ENCODE data around the gene HPCAL1.
A peak's percentile ranks its signal among the peaks of the same experiment; 100 is the strongest.

The HPCAL1 gene

DNA sequence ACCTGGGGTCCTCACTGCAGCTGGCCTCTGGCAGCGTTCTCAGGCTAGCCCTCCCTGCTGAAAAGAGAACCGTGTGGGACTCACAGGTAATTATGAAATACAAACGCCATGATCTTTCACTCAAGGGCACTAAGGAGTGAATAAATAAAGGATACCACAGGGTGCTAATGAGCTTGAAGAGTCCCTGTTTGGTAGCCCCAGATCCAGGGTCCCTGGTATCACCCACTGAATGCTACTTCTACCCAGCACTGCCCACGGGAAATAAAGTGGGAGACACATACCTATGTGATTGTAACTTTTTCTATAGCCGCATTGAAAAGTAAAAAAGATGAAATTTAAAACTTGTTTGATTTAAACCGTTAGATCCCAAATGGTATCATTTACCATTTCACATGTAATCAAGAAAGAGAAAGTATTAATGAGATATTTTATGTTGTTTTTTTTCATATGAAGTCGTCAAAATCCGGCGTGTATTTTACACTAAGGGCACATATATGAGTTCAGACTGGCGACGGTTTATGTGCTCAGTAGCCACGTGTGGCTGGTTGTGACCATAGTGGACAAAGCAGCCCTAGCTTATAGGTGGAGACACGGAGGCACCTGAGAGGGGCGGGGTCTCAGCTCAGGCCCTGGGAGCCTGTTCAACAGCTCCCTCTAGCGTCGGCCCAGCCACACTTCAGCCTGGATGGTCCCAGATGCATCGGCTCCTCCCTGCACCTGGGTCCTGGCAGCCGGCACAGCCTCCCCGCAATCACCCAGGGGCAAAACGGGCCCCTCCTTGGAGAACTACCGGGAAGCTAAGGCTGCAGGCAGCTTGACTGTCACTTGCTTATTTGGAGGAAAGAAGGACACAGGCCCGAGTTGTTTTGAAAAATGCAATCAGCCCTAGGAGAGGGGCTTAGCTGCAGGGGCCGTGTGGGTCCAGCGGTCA lies 106.2 kb downstream of the HPCAL1 start:
- DNase-seq = peak; percentile 57

DNA sequence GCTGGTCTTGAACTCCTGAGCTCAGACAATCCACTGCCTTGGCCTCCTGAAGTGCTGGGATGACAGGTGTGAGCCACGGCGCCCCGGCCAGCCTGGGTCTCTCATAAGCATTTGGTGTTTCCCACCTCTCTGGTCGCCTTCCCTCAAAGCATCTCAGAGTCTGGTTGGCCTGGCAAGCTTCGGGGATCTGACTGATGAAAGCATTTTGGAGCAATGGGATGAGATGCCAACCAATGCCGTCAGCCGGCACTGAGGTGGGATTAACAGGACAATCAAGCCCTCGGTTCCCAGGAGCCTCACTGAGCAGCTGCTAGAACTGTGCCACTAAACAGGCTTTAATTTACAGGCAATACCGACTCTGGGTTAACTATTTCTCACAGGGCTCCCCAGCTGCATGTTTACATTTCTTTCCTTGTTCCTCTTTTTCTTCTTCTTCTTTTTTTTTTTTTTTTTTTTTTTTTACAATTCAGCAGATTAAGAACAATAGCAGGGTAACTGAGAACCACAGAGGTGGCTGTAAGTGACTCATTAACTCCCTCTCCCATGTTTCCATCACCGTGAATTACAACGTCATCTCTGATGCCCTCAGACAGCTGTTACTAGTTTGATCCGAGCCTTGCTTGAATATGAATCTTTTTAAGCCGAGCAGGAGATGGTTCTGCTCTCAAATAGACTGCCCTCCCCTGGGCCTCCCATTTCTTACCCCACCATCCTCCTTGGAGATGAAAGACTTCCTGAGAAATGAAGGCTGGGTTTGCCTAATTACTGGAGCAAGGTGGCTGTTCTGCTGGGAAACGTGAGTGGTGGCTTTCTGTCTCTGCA lies 107.5 kb downstream of the HPCAL1 start:
- DNase-seq = no peak

DNA sequence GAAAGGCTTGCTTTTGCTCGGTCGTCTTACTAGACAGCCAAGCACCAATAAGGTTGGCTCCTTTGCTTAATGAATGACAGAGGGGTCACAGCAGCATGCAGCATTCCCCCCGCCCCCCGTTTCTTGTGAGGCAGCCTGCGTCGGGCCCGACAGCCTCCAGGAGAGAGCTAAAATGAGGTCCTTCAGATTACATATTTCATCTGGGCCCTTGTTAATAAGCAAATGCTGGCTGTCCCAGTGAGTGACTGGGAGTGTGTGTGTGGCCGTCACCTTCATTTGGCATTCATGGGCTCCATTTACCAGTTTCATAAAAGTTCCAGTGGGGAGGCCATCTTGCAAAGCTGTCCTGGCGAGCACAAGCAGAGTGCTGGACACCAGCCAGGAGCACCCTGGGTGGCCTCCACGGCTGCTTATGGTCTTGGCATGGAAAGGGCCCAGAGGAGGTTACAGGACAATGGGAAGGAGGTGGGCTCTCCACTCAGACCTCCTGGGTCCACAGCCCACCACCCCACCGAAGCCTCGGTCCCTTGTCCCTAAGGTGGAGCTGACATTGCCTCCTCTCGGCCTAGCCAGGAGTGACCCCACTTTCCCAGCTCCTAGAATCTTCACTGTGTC lies 108.2 kb downstream of the HPCAL1 start:
- DNase-seq = peak; percentile 22

DNA sequence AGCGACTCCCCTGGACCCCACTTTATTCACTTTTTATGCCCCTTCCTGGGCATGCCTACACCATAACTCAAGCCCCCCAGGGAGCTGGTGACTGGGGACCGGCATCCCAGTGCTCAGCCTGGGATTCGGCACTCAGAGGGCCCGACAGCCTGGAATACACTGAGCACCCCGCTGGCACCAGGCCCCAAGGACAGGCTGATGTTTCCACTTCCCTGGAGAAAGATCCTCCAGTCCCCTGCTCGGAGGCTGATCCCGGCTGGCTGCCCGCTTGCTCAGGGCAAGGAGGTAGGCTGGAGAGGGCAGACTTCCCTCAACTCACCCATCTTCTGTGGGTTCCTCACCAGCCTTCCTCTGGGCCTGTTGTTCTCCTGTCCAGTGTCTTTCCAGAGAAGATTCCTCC lies 108.9 kb downstream of the HPCAL1 start:
- no peak for DNase-seq

DNA sequence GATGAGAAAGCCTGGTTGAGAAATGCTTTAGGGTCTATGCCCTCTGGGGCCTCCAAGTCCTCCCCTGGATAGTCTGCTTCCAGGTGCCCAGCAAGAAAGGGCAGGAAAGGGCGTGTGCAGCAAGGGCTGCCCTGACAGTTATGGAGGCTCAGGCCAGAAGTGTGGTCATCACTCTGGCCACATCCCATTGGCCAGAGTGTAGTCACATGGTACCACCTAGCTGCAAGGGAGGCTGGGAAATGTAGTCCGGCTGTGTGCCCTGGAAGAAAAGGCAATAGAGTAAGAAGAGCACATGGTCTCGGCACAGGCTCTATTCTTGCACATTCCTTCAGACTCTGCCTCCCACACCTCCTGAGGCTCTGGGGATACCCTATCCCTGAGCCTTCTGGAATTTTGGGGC lies 109.7 kb downstream of the HPCAL1 start:
- peak; percentile 63 for DNase-seq

DNA sequence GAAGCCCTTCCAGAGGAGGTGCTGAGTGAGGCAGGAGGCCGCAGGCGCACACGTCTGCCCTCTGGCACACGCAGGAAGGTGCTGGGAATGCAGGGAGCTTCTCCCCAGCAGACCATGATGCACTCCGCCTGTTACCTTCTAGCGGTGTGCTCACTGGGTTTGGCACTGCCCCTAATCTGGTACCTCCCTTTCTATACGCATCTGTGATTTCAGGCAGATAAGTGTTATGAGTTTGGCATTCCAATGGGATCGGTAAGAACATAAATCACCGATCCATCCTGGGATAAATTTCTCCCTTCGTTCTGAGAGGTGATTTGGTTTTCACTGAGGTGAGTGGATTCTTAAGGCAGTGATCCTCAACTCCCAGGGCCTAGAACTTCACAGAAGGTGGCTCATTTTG lies 110.8 kb downstream of the HPCAL1 start:
- no peak for DNase-seq

DNA sequence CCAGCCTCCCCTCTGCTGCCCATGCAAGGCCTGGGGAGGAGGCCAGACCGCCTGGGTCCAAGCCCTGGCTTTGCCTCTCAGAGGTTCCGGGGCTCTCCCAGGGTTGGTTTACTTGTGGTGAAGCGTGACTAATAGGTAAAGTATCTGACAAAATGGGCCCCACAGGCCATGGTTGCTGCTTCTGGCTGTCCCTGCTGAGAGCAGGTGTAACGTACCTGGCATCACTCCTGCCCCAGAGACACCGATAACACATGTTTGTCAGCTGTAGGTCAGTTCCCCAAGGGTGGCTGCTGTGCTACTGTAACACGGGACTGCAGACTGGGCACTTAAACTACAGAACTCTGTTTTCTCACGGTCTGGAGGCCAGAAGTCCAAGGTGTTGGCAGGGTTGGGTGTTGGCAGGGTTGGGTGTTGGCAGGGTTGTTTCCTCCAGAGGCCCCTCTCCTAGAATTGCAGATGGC lies 111.3 kb downstream of the HPCAL1 start:
- DNase-seq = peak; percentile 47

DNA sequence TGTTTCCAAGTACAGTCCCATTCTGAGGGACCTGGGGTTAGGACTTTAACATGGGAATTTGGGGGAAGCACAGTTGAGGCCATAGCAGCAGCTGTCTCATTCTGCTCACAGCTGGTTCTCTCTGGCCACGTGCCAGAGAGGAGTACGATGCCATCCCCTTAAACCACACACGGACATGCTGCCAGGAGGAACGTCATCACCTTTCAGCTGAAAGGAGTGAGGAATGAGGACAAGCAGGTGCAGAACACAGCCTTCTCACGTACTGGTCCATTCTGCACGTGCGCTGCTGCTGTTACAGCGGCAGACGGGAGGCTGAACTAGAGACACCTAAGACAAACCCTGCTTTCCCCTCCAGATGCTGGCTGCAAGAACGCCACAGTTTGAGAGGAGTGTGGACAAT lies 111.9 kb downstream of the HPCAL1 start:
- no peak for DNase-seq

DNA sequence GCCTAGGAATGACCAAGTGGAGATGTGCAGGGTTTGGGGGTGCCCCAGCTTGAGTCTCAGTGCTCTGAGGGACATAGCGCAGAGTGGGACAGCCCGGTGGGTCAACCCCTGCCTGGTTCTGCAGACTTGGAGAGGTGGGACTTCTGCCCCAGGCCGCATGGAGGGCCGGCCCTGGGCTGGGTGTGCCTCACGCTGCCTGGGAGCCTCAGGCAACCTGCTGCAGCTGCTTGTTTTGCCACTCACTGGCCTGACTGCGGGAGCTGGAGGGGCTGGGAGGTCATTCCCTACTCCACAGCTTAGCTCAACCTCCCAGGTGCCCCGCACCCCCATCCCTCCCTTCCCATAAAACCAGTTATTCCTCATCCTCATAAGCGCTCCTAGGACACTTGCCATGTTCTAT lies 112.3 kb downstream of the HPCAL1 start:
- DNase-seq = no peak

DNA sequence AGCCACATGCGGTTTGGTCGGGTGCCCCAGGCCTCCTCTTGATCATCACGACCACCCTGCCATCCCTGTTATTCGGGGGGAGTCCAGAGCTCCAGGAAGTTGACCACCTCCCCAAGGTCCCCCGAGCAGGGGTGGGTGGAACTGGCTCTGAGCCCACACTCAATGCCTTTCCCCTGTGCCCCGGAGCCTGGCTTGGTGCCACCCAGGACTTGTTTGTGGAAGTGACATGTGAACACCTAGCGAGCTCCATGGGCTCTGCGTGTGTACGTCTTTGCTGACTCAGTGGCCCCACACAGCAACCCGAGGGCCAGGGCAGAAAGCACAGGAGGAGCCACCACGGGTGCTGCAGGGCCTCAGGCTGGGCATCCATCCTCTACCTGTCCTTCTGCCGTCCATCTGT lies 112.9 kb downstream of the HPCAL1 start:
- DNase-seq = no peak

DNA sequence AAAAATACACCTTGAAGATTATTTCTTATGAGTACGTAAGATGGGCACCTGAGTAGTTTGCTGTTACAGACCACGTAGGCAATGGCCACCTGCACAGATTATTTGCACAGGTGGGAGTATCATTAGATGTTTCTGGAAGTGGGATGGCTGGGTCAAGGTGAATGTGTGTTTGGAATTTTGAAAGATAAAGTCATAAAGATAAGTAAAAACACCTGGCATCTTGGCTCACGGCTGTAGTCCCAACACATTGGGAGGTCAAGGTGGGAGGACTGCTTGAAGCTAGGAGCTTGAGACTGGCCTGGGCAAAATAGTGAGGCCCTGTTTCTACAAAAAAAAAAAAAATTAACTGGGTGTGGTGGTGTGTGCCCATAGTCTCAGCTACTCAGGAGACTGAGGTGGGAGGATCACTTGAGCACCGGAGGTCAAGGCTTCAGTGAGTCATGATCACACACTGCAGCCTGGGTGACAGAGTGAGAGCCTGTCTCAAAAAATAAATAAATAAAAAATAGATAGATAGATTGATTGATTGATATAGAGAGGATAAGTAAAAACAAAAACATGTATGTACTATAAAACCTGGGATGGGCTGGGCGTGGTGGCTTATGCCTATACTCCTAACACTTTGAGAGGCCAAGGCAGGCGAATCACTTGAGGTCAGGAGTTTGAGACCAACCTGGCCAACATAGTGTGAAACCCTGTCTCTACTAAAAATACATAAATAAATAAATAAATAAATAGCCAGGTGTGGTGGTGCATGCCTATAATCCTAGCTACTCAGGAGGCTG lies 115.0 kb downstream of the HPCAL1 start:
- DNase-seq = no peak

DNA sequence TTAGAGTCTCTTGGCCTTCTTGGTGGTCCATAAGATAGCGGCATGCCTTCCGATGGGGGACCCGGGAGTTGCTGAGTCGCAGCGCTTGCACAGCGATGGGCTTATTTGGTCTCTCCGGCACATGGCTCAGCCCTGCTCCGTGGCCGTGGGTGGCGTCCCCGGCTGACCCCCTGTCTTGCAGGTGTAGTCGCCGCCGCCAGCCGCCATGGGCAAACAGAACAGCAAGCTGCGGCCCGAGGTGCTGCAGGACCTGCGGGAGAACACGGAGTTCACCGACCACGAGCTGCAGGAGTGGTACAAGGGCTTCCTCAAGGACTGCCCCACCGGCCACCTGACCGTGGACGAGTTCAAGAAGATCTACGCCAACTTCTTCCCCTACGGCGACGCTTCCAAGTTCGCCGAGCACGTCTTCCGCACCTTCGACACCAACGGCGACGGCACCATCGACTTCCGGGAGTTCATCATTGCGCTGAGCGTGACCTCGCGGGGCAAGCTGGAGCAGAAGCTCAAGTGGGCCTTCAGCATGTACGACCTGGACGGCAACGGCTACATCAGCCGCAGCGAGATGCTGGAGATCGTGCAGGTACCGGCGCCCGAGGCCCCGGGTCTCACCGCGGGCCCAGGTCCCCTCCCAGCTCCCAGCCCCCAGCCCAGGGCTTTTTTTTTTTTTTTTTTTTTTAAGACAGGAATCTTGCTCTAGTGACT lies 117.0 kb downstream of the HPCAL1 start:
- DNase-seq = no peak

DNA sequence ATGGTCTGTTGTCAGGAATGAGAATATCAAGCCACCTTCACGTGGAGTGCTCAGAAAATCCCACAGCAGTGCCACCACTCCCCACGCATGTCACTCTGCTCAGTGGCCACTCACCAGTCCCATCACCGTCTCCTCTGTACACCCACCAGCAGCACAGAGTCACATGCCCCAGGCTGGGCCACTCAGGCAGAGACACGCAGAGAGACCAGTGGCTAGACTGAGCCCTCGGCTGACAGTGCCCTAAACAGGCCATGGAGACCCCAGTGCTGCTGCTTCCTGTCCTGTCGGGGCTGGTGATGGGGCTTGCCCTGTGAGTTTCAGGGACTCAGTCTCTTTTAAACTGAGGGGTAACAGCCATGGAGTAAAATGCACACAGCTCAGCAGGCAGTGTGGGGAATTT lies 119.5 kb downstream of the HPCAL1 start:
- no peak for DNase-seq

DNA sequence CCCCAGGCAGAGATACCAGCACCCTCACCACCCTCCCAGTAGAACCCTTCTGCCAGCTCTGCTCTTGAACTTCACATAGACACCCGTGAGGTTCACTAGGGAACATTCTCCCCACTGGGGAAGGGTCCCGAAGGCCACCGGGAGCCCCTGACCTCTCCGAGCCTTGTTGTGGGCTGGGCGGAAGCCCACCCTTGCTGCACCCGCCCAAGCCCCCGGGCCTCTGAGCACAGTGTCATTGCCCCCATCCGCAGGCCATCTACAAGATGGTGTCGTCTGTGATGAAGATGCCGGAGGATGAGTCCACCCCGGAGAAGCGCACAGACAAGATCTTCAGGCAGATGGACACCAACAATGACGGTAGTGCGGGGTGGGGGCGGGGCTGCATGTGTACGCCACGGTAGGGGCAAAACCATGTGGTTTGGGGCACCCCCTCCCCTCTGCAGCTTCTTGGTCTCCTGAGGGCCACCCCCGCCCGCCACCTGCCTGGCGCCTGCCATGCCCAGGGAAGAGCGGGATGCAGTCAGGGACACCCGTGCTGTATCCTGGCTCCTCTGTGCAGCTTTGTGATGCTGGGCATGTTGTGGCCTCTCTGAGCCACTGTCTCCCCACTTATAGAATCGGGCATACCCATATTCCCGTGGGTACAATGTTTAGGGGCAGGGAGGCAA lies 120.2 kb downstream of the HPCAL1 start:
- DNase-seq = no peak

DNA sequence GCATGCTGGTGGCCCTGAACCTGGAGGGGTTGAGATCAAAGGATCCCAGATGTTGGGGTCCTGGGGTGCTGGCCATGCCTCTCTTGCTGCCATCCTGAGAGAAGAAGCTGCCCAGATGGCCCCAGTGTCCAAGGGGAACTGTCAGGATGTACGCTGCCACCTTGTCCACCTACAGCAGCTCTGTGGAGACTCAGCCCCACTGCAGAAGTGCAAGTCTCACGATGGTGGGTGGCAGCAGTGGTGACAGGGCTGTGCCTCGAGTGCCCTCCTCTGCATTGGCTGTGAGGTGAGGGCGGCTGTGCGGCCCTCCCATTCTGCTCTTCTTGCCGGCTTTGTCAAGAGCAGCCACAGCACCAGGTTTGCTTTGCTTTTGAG lies 120.7 kb downstream of the HPCAL1 start:
- DNase-seq = no peak

DNA sequence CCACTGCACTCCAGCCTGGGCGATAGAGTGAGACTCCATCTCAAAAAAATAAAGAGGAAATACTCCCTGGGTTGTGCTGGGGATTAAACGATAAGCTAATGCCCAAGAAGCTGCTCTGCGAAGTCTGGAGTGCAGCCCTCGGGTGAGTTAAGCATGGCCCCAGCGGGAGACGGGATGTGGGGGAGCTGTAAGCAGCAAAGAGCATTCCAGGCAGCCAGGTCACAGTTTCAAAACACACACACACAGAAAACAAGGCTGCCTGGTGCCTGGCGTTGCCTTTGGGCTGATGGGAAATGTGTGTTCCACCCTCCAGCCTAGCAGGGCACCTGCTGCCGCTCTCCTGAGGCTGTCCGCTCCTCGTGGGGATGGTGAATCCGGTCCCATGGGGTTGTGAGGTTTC lies 121.3 kb downstream of the HPCAL1 start:
- peak; percentile 96 for DNase-seq

DNA sequence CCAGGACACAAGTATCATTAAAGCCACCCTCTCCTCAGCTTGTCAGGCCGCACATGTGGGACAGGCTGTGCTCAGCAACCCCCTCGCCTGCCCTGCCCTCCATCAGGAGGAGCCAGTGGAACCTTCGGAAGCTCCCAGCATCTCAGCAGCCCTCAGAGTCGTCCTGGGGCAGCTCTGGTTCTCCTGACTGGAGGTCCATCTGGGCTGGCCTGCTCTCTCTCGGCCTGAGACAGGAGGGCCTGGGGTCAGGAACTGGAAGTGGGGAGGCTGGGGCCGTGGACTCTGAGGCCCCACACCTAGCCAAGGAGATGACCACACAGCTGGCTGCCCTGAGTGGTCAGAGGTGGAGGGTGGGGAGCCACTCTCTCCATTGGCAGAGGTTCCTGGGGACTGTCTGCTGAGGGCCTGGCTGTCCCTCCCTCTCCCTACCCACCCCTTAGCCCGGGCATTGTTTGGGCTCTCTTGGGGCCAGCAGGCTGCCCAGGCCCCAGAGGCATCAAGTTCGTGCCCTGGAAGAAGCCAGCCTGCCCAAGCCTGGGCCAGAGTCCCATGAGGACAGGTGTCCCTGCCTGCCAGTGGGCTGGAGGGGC lies 122.3 kb downstream of the HPCAL1 start:
- DNase-seq = no peak

DNA sequence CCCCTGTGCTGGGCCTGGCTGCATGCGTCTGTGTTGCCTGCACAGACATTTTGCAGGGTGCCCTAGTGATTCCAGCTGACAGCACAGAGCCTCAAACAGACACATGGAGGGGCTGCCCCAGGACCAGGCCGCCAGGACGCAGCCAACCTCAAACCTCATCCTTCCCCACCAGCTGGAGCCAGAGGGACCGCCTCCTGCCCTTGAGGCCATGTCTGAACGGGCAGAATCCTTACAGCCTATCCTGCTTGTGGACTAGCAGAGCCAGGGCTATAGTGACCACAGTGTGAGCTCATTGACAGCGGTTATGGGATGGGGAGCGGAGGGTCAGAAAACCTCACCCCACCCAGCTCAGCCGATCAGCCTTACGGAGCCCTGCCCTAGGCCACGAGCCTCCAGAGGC lies 123.0 kb downstream of the HPCAL1 start:
- DNase-seq = no peak

DNA sequence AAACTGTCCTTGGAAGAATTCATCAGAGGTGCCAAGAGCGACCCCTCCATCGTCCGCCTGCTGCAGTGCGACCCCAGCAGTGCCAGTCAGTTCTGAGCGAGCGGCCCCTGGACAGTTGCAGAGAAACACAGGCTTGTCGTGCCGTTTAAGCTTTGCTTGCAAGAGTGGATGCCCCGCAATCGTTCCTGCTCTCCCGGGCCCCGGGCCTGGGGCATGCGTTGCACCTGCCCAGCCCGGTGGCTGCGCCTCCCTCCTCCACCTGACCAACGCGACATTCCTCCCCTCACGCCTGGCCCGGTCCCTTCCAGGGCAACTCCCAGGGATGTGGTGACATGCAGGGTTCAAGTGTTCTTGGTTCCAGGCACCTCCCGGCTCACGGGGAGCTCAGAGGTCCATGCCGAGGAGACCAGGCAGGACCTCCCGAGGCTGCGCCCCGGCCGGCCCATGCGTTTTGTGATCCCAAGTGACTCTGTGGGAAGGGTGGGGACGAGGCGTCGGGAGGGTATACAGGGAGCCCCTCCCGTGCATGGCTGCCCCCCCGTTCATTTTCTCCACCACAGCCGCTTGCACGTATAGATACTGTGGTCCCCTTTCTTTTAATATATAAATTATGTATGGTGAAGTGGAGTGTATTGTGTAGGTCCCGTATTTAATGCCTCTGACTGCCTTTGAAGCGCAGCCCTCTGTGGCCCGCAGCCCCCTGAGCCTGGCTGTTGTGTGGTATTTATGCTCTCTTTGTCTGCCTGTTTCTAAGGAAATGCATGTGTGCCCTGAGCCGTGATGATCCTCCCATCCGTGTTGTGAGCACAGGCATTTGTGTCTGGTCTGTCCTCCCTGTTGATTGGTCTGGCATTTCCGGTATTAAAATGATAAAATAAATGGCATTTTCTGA lies 124.3 kb downstream of the HPCAL1 start:
- DNase-seq = peak; percentile 23

DNA sequence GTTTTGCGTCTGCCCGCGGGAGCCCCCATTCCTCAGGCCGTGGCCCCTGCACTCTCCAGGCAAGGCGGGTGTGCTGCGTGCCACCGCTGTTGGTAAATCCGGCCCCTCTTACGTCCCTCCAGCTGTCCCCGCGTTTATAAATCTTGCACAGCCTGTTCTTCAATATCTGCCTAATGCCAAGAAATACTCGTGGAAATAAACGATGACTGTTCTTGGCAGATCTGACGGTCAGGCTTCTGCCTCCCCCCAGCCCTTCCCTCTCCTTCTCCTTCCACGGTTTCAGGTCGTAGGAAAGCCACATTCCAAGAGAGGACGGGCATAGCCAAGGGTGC lies 124.9 kb downstream of the HPCAL1 start:
- no peak for DNase-seq

All from fibroblast of skin of back (primary cell).